Stimulated activated naive CD4-positive, alpha-beta T cell treated with Interleukin-2 at 50 U/mL for 16 hours (primary cell): ENCODE results near the gene RUNX3.

Source experiments
- DNase-seq: peaks from one replicate; lab custom pipeline; 2025; lab: John Stamatoyannopoulos, UW

The RUNX3 gene

GRCh38 chr1:24878775-24879742, 51.0 kb downstream of the RUNX3 start:
- DNase-seq, result no peak

- no peak for DNase-seq
Observed at GRCh38 chr1:24878045-24878444, 52.0 kb downstream of the RUNX3 start.

- no peak for DNase-seq
Observed at GRCh38 chr1:24875991-24876506, 54.0 kb downstream of the RUNX3 start.

GRCh38 chr1:24875257-24875656, 54.8 kb downstream of the RUNX3 start:
- DNase-seq, result no peak

GRCh38 chr1:24874611-24875234, 55.4 kb downstream of the RUNX3 start:
- DNase-seq, result no peak

- no peak for DNase-seq
Observed at GRCh38 chr1:24874056-24874455, 56.0 kb downstream of the RUNX3 start.

GRCh38 chr1:24873148-24873547, 56.9 kb downstream of the RUNX3 start:
- no peak for DNase-seq

GRCh38 chr1:24872061-24872850, 57.8 kb downstream of the RUNX3 start:
- DNase-seq, result no peak

GRCh38 chr1:24871306-24871901, 58.7 kb downstream of the RUNX3 start:
- no peak for DNase-seq

- DNase-seq, result no peak
Observed at GRCh38 chr1:24870551-24871195, 59.4 kb downstream of the RUNX3 start.

GRCh38 chr1:24868016-24868875, 61.8 kb downstream of the RUNX3 start:
- DNase-seq, result no peak

GRCh38 chr1:24867084-24867870, 62.8 kb downstream of the RUNX3 start:
- DNase-seq, result no peak

- DNase-seq, result no peak
Observed at GRCh38 chr1:24866211-24867083, 63.6 kb downstream of the RUNX3 start.

GRCh38 chr1:24865587-24865986, 64.5 kb downstream of the RUNX3 start:
- DNase-seq, result no peak

- DNase-seq, result no peak
Observed at GRCh38 chr1:24865168-24865567, 64.9 kb downstream of the RUNX3 start.

GRCh38 chr1:24864370-24864777, 65.7 kb downstream of the RUNX3 start:
- DNase-seq, result no peak

GRCh38 chr1:24862775-24863483, 67.1 kb downstream of the RUNX3 start:
- no peak for DNase-seq
